Liver (tissue), 9 donors: ENCODE measurements around the gene ACOT7. TPM values are rescaled to one million over a fixed set of nuclear protein-coding genes. Genes with fewer than 3 reads are reported as not detected.
A peak's percentile ranks its signal among the peaks of the same experiment; 100 is the strongest.

Experiments used
- DNase-seq: peaks from one replicate; pipeline ENCODE4 v3.0.0-alpha.2; 2017; ENCODE audit warnings: low spot score
- H3K27ac ChIP-seq, 2 donors: one replicate each; pipeline ENCODE4 v1.7.0; 2013; ENCODE audit warnings: inconsistent platforms in 2 of 2, low read length in 2 of 2, control low read depth in 1 of 2, low read depth in 1 of 2, mild to moderate bottlenecking in 1 of 2
- H3K27me3 ChIP-seq, 4 donors: one replicate each; pipeline versions ENCODE4 v1.6.1 to v1.7.0; 2013; ENCODE audit warnings: low read length in 3 of 4, inconsistent platforms in 1 of 4, mild to moderate bottlenecking in 1 of 4, moderate library complexity in 1 of 4; ENCODE audit not compliant: control insufficient read depth in 4 of 4, insufficient read depth in 4 of 4
- H3K36me3 ChIP-seq, 4 donors: one replicate each; pipeline versions ENCODE4 v1.6.1 to v1.7.0; 2013; ENCODE audit warnings: low read length in 3 of 4, mild to moderate bottlenecking in 3 of 4, low read depth in 1 of 4, moderate library complexity in 1 of 4; ENCODE audit not compliant: control insufficient read depth in 4 of 4, insufficient read depth in 3 of 4
- H3K4me1 ChIP-seq, 4 donors: one replicate each; pipeline versions ENCODE4 v1.6.1 to v1.7.0; 2013; ENCODE audit warnings: low read length in 3 of 4, mild to moderate bottlenecking in 3 of 4, moderate library complexity in 1 of 4; ENCODE audit not compliant: control insufficient read depth in 4 of 4, insufficient read depth in 4 of 4
- H3K4me3 ChIP-seq, 3 donors: one replicate each; pipeline versions ENCODE4 v1.6.1 to v1.7.0; 2013; ENCODE audit warnings: low read length in 3 of 3, control low read depth in 1 of 3, low read depth in 1 of 3, mild to moderate bottlenecking in 1 of 3
- H3K9ac ChIP-seq, 2 donors: one replicate each; pipeline ENCODE4 v1.7.0; 2013; ENCODE audit warnings: low read length in 2 of 2, mild to moderate bottlenecking in 2 of 2, moderate library complexity in 2 of 2, control low read depth in 1 of 2, low read depth in 1 of 2
- H3K9me3 ChIP-seq, 4 donors: one replicate each; pipeline versions ENCODE4 v1.6.1 to v1.7.0; 2013; ENCODE audit warnings: low read length in 3 of 4; ENCODE audit not compliant: control insufficient read depth in 4 of 4
- ATF3 ChIP-seq: IDR thresholded peaks from 2 replicates; pipeline ENCODE4 v1.6.1; 2016; ENCODE audit warnings: antibody characterized with exemption
- CTCF ChIP-seq: fragments of 150-350 bp; IDR thresholded peaks from 2 replicates; pipeline ENCODE4 v1.5.1; 2017; ENCODE audit warnings: improper control_type of control experiment, low read depth, low read length; ENCODE audit not compliant: missing input control
- EGR1 ChIP-seq, 2 donors: IDR thresholded peaks; 2 replicates each; pipeline ENCODE4 v1.6.1; 2016 to 2018; ENCODE audit warnings: antibody characterized with exemption in 2 of 2, low read depth in 2 of 2
- FOXA1 ChIP-seq: IDR thresholded peaks from 2 replicates; pipeline ENCODE4 v1.6.1; 2016; ENCODE audit warnings: antibody characterized with exemption
- FOXA2 ChIP-seq: IDR thresholded peaks from 2 replicates; pipeline ENCODE4 v1.6.1; 2016; ENCODE audit warnings: antibody characterized with exemption
- GABPA ChIP-seq, 2 donors: IDR thresholded peaks in 1 of 2; conservative IDR thresholded peaks in 1 of 2; 2 replicates each; pipeline ENCODE4 v1.6.1; 2016; ENCODE audit warnings: antibody characterized with exemption in 2 of 2, mild to moderate bottlenecking in 1 of 2, moderate library complexity in 1 of 2
- HNF4A ChIP-seq, 2 donors: conservative IDR thresholded peaks; 2 replicates each; pipeline ENCODE4 v1.6.1; 2016; ENCODE audit warnings: antibody characterized with exemption in 2 of 2, mild to moderate bottlenecking in 2 of 2
- HNF4G ChIP-seq: IDR thresholded peaks from 2 replicates; pipeline ENCODE4 v1.6.1; 2016; ENCODE audit warnings: antibody characterized with exemption
- JUND ChIP-seq, 2 donors: IDR thresholded peaks; 2 replicates each; pipeline ENCODE4 v1.6.1; 2016; ENCODE audit warnings: antibody characterized with exemption in 2 of 2
- MAX ChIP-seq: IDR thresholded peaks from 2 replicates; pipeline ENCODE4 v1.6.1; 2016; ENCODE audit warnings: antibody characterized with exemption
- NR2F2 ChIP-seq: IDR thresholded peaks from 2 replicates; pipeline ENCODE4 v1.6.1; 2016; ENCODE audit warnings: antibody characterized with exemption
- REST ChIP-seq: IDR thresholded peaks from 2 replicates; pipeline ENCODE4 v1.6.1; 2016; ENCODE audit warnings: antibody characterized with exemption, mild to moderate bottlenecking
- RXRA ChIP-seq, 2 donors: IDR thresholded peaks; 2 replicates each; pipeline ENCODE4 v1.6.1; 2017 to 2018; ENCODE audit warnings: antibody characterized with exemption in 2 of 2, mild to moderate bottlenecking in 1 of 2
- SP1 ChIP-seq: IDR thresholded peaks from 2 replicates; pipeline ENCODE4 v1.6.1; 2018; ENCODE audit warnings: antibody characterized with exemption, mild to moderate bottlenecking
- TAF1 ChIP-seq: conservative IDR thresholded peaks from 2 replicates; pipeline ENCODE4 v1.6.1; 2016; ENCODE audit warnings: antibody characterized with exemption, mild to moderate bottlenecking
- YY1 ChIP-seq: IDR thresholded peaks from 2 replicates; pipeline ENCODE4 v1.6.1; 2016; ENCODE audit warnings: antibody characterized with exemption, mild to moderate bottlenecking
- WGBS: extraction: QIAGEN DNeasy Blood & Tissue Kit; methylation state at CpG from one replicate; pipeline ENCODE4 v1.1.7; 2013; 5-methylcytosine and 5-hydroxymethylcytosine counted together
- polyA plus RNA-seq, 2 donors: library from polyadenylated mRNA; stranded (reverse) in 1 of 2; unstranded in 1 of 2; fragments of 200-250 nt in 1 of 2; fragments of >200 nt in 1 of 2; fragmentation: Nextera tagmentation in 1 of 2; extraction: Ambion mirVana in 1 of 2; gene quantifications; one replicate each; pipeline versions ENCODE4 v1.2.1 to v1.2.3, GENCODE V29; 2013 to 2015
- total RNA-seq, 2 donors: library from RNA; depleted of rRNA; stranded (reverse); fragments of >200 nt; gene quantifications; one replicate each; pipeline ENCODE4 v1.2.3, GENCODE V29; 2014
- TF ChIP-seq, protein P1 (sequence below): IDR thresholded peaks from 2 replicates; pipeline ENCODE4 v1.6.1; 2016; ENCODE audit warnings: antibody characterized with exemption
- donor health status: healthy.
- donor health status: healthy.
- donor health status: healthy.
- donor health status: healthy.
- donor health status: healthy.

The ACOT7 gene
- total and polyA plus RNA-seq, 4 donors, result 8.7 to 14.4 (median 10.4) TPM

DNA sequence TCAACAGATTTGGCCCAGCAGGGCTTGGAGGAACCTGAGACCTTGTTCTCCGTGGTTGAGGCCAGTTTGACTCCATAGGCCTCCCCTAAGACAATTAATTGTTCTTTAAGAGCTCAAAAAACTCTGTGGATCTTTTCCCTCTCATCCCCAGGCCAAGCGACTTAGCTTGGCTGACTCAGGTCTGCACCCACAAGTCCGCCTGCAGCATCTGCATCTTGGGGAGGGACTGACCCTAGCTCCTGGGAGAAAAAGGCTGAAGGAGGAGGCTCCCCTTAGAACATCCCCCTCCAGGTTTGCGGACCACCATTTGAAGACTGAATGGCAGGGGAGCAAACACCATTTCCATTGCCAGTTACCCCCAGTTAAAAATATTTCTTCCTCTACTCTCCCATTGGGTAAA lies 27.7 kb upstream of the ACOT7 start:
- Histone ChIP-seq H3K9me3 (no peaks in the 10 kb centered on the region), H3K27ac (no peak overlapping the region), H3K4me1 (peaks cover 19 to 39% (median 25%) of the 10 kb centered on the region in 4 donors), H3K4me3 (no peak overlapping the region), H3K9ac (no peak overlapping the region), H3K36me3 (no peaks in the 10 kb centered on the region), H3K27me3 (peaks cover 2 to 9% (median 3%) of the 10 kb centered on the region in 4 donors)
- WGBS, result 77% methylated on average over 4 of the region's 4 CpGs
- DNase-seq, result no peak
- TF ChIP-seq, protein P1, sequence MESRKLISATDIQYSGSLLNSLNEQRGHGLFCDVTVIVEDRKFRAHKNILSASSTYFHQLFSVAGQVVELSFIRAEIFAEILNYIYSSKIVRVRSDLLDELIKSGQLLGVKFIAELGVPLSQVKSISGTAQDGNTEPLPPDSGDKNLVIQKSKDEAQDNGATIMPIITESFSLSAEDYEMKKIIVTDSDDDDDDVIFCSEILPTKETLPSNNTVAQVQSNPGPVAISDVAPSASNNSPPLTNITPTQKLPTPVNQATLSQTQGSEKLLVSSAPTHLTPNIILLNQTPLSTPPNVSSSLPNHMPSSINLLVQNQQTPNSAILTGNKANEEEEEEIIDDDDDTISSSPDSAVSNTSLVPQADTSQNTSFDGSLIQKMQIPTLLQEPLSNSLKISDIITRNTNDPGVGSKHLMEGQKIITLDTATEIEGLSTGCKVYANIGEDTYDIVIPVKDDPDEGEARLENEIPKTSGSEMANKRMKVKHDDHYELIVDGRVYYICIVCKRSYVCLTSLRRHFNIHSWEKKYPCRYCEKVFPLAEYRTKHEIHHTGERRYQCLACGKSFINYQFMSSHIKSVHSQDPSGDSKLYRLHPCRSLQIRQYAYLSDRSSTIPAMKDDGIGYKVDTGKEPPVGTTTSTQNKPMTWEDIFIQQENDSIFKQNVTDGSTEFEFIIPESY, result no peak
- TF ChIP-seq YY1, result no peak
- no peak for TF ChIP-seq HNF4A (conservative IDR thresholded peaks at IDR 0.05)
- no peak for TF ChIP-seq EGR1 (IDR thresholded peaks at IDR 0.05; ENCODE audit: low read depth in 2 of 2)
- no peak for TF ChIP-seq NR2F2

- peaks cover 19 to 39% (median 25%) of the 10 kb centered on the region in 4 donors for H3K4me1 ChIP-seq
- no peak overlapping the region for H3K9ac ChIP-seq
- peaks cover 2 to 3% (median 3%) of the 10 kb centered on the region in 4 donors for H3K27me3 ChIP-seq
- 14% methylated on average over 44 of the region's 44 CpGs for WGBS
- H3K36me3 ChIP-seq, result no peaks in the 10 kb centered on the region
- no peak overlapping the region for H3K27ac ChIP-seq
- TF ChIP-seq NR2F2 (peak; percentile 10), HNF4A (conservative IDR thresholded peaks at IDR 0.05) (no peak)
- H3K4me3 ChIP-seq, result no peak overlapping the region
- H3K9me3 ChIP-seq, result no peaks in the 10 kb centered on the region
- no peak for DNase-seq
Measured at GRCh38 chr1:6420454-6421042, 27.0 kb upstream of the ACOT7 start.

GRCh38 chr1:6419804-6420453 lies 26.4 kb upstream of the ACOT7 start, which contains the start of gene HES2:
Gene HES2 (minus strand): TSS chr1:6419919. CDS start chr1:6419820, 99 bp downstream.
- Histone ChIP-seq H3K9me3 (no peaks in the 10 kb centered on the region), H3K36me3 (no peaks in the 10 kb centered on the region), H3K4me1 (peaks cover 19 to 37% (median 23%) of the 10 kb centered on the region in 4 donors), H3K27ac (no peak within 1 kb of the TSS), H3K27me3 (peaks cover 0 to 2% (median under 1%) of the 10 kb centered on the region in 4 donors), H3K9ac (no peak within 1 kb of the TSS), H3K4me3 (peak within 1 kb of the TSS in 1 of 3 donors; percentile 34)
- DNase-seq, result no peak
- WGBS, result 3% methylated on average over 62 of the region's 62 CpGs
- TF ChIP-seq ATF3, result no peak
- TF ChIP-seq HNF4A (conservative IDR thresholded peaks at IDR 0.05), result no peak
- no peak for TF ChIP-seq TAF1
- TF ChIP-seq MAX, result no peak
- TF ChIP-seq, protein P1, result no peak
- TF ChIP-seq FOXA2, result no peak
- no peak for TF ChIP-seq YY1
- no peak for TF ChIP-seq RXRA (IDR thresholded peaks at IDR 0.05)
- no peak for TF ChIP-seq REST
- TF ChIP-seq SP1, result no peak
- TF ChIP-seq JUND (IDR thresholded peaks at IDR 0.05), result no peak
- no peak for TF ChIP-seq GABPA (IDR thresholded peaks at IDR 0.05 in 1 of 2, conservative IDR thresholded peaks at IDR 0.05 in 1 of 2)
- TF ChIP-seq EGR1 (IDR thresholded peaks at IDR 0.05; ENCODE audit: low read depth in 2 of 2), result no peak
- TF ChIP-seq NR2F2, result no peak
- no peak for TF ChIP-seq HNF4G
- TF ChIP-seq FOXA1, result no peak
- no peak for TF ChIP-seq CTCF
